Thyroid gland (tissue), 4 donors: ENCODE results near the gene PLD6.

ENCODE experiments used
- POLR2A ChIP-seq, 2 donors: fragments of 450-650 bp; IDR thresholded peaks; one replicate each; pipeline ENCODE4 v1.6.1; 2017; ENCODE audit warnings: antibody characterized with exemption in 2 of 2, mild to moderate bottlenecking in 2 of 2, moderate library complexity in 1 of 2
- TF ChIP-seq, protein P1 (sequence below), 6 experiments: fragments of 200-600 bp in 3 of 6; fragments of 450-650 bp in 3 of 6; sonication (generic) in 3 of 6; IDR thresholded peaks; one replicate each; pipeline ENCODE4 v1.5.1; 2016 to 2019; ENCODE audit warnings: antibody characterized with exemption in 6 of 6, mild to moderate bottlenecking in 2 of 6, inconsistent platforms in 1 of 6, moderate library complexity in 1 of 6

DNA sequence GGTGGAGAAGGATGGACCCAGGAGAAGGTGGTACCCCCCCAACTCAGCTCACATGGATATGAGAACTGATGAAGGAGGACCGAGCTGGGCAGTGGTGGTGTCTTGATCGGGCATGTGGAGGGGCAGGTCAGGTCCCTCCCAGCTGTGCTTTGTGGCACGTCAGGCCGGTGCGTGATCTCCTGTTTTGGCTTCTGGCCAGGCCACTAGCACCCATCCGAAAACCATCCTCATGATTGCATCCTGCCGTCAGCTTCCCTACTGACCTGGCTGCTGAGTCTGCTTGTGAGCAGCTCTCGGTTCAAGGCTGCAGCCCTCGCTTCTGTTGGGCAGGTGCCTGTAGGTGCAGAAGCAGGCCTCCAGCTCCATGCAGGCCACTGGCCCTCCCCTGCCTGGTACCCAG is 53.1 kb downstream of the PLD6 start:
- TF ChIP-seq, protein P1, sequence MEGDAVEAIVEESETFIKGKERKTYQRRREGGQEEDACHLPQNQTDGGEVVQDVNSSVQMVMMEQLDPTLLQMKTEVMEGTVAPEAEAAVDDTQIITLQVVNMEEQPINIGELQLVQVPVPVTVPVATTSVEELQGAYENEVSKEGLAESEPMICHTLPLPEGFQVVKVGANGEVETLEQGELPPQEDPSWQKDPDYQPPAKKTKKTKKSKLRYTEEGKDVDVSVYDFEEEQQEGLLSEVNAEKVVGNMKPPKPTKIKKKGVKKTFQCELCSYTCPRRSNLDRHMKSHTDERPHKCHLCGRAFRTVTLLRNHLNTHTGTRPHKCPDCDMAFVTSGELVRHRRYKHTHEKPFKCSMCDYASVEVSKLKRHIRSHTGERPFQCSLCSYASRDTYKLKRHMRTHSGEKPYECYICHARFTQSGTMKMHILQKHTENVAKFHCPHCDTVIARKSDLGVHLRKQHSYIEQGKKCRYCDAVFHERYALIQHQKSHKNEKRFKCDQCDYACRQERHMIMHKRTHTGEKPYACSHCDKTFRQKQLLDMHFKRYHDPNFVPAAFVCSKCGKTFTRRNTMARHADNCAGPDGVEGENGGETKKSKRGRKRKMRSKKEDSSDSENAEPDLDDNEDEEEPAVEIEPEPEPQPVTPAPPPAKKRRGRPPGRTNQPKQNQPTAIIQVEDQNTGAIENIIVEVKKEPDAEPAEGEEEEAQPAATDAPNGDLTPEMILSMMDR (IDR thresholded peaks at IDR 0.05) = no peak
- TF ChIP-seq POLR2A (IDR thresholded peaks at IDR 0.05) = no peak
